Right ventricle myocardium superior (tissue), 1 donor: ENCODE data around the gene TRMT1. TPM values are rescaled to one million over a fixed set of nuclear protein-coding genes. Genes with fewer than 3 reads are reported as not detected.
A peak's percentile ranks its signal among the peaks of the same experiment; 100 is the strongest.

ENCODE experiments used
- ATAC-seq: fragments of 200-7000 bp; cut with Tn5 transposase; one replicate; pipeline ENCODE4 v1.9.1; 2020; ENCODE audit warnings: mild to moderate bottlenecking; ENCODE audit not compliant: poor library complexity
- DNase-seq: peaks from one replicate; pipeline ENCODE4 v3.0.0-alpha.2; 2020
- intact Hi-C: fragments of 100-400 bp; cut with DNase I; formaldehyde crosslinking; loops from one replicate; pipeline ENCODE4 v1.11.2; 2022
- total RNA-seq: library from RNA; stranded (reverse); fragmentation: NEBNext Ultra II Directional; extraction: Animal tissue kit (Norgen Biotek cat#: 25700); gene quantifications from one replicate; pipeline ENCODE4 v1.2.1, GENCODE V29; 2021
- donor health status: DM: no; HTN: yes; CAD: no; lungs with severe emphysema.

Gene TRMT1
- total RNA-seq, 1 donor from 2014 or later = 18.4 TPM

GRCh38 chr19:13109361-13110098 lies 7.0 kb downstream of the TRMT1 start:
- no peak for DNase-seq
- intact Hi-C loops = no loop called here
- no peak for ATAC-seq

- DNase-seq (no peak), ATAC-seq (no peak)
- intact Hi-C loops = no loop called here
Measured at GRCh38 chr19:13104848-13105711, 11.5 kb downstream of the TRMT1 start.

- peak; percentile 85 for DNase-seq
- intact Hi-C loops = no loop called here
- peak; percentile 11 for ATAC-seq
Measured at GRCh38 chr19:13104360-13104847, 12.1 kb downstream of the TRMT1 start.

GRCh38 chr19:13103581-13104359 lies 12.8 kb downstream of the TRMT1 start:
- ATAC-seq = no peak
- intact Hi-C loops = no loop called here
- no peak for DNase-seq

- ATAC-seq (peak; percentile 75), DNase-seq (peak; percentile 94)
- intact Hi-C loops = no loop called here
Measured at GRCh38 chr19:13102666-13103580, 13.6 kb downstream of the TRMT1 start, which contains the start of gene LYL1. TSS of gene LYL1 (minus strand) at chr19:13102858. CDS start at chr19:13101171, 1,687 bp downstream.

- intact Hi-C loops = no loop called here
- ATAC-seq = no peak
Measured at GRCh38 chr19:13102416-13102665, 14.2 kb downstream of the TRMT1 start.

GRCh38 chr19:13101590-13102415 lies 14.7 kb downstream of the TRMT1 start:
- intact Hi-C loops = no loop called here
- DNase-seq = no peak
- no peak for ATAC-seq

More at GRCh38 chr19:13102416-13102665, 14.2 kb downstream of the TRMT1 start:
- DNase-seq = no peak

- no peak for ATAC-seq
- DNase-seq = no peak
- intact Hi-C loops = no loop called here
Measured at GRCh38 chr19:13100841-13101589, 15.5 kb downstream of the TRMT1 start.

- no peak for DNase-seq
- ATAC-seq = no peak
- intact Hi-C loops = no loop called here
Measured at GRCh38 chr19:13100031-13100588, 16.4 kb downstream of the TRMT1 start.

GRCh38 chr19:13099073-13099999 lies 17.2 kb downstream of the TRMT1 start:
- intact Hi-C loops = no loop called here
- ATAC-seq (peak; percentile 13), DNase-seq (peak; percentile 88)

- peak; percentile 13 for ATAC-seq
Measured at GRCh38 chr19:13098277-13099072, 18.1 kb downstream of the TRMT1 start.

GRCh38 chr19:13097463-13098258 lies 18.9 kb downstream of the TRMT1 start:
- peak; percentile 7 for ATAC-seq
- DNase-seq = peak; percentile 81
- intact Hi-C loops = no loop called here

More at GRCh38 chr19:13098277-13099072, 18.1 kb downstream of the TRMT1 start:
- no peak for DNase-seq
- intact Hi-C loops = no loop called here

- intact Hi-C loops = no loop called here
- DNase-seq (no peak), ATAC-seq (no peak)
Measured at GRCh38 chr19:13097033-13097462, 19.5 kb downstream of the TRMT1 start.
